CD4-positive, alpha-beta T cell treated with Interleukin-15 for 1 hour (primary cell): ENCODE measurements around the gene SPARC.

Experiments used
- DNase-seq: peaks from one replicate; pipeline ENCODE4 v3.0.0-alpha.2; 2020

SPARC gene

DNA sequence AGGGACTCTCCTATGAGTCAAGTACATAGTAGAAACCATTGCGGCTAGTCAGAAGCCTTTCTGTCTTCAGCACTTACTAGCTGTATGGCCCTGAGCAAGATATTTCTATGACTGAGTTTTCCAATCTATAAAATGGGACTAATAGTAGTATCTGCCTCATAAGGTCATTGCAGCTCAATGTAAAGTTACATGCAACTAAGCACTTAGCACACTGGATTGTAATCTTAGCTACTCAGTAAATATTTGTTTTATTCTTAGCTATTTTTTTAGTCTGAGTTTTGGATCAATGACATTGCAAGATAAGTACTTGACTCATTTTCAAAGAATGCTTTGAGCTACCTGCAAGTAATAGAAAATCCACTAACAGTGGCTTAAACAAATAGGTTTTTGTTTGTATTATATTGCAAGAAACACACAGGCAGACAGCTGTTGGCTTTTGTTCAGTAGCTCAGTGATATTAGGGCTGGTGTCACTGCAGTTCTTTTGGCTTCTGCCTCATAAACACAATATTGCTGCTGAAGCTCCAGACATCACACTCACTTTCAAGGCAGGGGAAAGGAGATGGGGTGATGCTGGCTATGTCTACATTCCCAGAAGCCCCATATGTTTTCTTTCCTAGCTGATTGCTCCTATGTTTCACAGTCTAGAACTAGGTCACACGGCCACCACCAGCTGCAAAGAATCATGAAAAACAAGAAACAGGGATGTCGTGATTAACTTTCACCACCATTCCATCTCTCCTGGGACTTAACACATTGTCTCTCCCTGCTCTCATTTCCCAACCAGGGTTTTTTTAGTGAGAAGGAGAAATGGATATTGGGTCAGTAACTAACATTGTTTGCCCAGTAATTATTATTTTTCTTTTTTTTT is 68.6 kb downstream of the SPARC start:
- DNase-seq, result no peak

DNA sequence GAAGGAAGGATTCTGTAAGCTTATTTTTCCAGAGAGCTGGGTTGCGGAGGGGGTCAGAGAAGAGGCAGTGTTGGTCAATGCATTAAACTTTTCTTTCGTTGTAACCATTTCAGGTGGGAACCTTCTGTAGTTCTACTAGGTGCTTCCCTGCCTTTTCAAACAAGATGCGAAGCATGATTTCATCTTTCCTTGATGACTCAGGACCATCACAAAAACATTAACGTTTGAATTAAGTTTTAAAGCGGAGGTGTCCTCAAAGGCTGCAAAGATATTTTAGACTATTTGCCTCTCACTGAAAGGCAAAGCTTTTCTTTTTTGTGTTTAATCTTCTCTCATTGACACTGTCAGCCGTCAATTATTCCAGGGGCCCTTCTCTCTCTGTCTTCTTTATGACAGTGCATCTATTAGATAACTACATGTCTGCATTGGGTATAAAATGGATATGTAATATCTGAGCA is 69.3 kb downstream of the SPARC start:
- no peak for DNase-seq

DNA sequence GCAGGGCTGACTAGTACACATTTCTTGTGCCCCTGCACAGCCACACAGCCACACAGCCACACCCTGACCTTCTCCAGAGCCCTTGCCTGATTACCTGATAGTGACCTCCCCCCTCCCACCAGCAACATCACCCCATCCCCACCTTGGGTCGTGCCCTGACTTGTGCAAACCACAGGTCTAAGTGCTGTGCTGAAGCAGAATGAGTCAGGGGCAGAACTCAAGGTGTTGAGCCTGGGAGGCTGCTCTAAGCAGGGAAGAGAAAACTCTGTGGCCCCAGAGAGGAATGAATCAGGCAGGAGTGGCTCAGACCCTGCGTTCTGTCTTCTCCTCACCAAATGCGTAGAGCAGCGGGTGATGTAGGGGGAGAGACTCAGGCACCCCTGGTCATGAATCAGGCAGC is 71.3 kb downstream of the SPARC start:
- no peak for DNase-seq

DNA sequence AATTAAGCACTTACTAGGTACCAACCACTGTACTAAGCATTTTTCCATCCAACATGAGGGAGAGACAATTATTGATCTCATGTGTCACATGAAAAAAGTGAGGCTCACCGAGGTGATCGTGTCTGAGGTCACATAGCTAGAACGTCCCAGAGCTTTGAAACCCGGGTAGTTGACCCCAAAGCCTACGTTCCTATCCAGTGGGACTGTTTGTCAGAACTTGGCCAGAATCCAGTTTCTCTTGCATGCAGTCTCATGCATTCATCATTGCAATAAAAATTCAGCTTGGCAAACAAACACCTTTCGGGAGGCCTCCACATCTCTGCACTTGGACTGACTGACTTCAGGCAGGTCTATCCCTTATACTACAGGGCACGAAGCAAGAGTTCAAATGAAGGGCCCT is 72.2 kb downstream of the SPARC start:
- no peak for DNase-seq

DNA sequence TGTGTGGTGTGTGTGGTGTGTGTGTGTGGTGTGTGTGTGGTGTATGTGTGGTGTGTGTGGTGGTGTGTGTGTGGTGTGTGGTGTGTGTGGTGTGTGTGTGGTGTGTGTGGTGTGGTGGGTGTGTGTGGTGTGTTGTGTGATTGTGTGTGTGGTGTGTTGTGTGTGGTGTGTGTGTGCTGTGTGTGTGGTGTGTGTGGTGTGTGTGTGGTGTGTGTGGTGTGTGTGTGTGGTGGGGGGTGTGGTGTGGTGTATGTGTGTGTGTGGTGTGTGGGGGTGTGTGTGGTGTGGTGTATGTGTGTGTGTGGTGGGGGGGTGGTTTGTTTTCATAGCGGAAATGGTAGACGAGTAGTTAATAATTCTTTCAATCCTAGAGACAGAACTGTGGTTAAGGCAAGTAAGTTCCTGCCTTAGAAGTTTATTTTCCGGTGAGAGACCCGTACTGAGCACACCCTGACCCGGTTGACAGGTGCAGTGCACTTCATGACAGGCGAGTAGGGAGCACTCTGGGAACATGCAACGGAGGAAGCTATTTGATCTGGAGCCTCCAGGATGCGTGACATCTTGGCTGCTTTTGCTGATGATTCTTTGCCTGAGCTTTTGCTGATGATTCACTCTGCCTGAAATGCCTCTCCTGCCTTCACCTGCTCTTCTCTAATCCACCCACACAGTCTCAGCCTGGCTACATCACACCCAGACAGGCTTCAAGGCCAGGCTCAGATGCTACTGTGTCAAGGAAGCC is 73.9 kb downstream of the SPARC start:
- peak; percentile 19 for DNase-seq

DNA sequence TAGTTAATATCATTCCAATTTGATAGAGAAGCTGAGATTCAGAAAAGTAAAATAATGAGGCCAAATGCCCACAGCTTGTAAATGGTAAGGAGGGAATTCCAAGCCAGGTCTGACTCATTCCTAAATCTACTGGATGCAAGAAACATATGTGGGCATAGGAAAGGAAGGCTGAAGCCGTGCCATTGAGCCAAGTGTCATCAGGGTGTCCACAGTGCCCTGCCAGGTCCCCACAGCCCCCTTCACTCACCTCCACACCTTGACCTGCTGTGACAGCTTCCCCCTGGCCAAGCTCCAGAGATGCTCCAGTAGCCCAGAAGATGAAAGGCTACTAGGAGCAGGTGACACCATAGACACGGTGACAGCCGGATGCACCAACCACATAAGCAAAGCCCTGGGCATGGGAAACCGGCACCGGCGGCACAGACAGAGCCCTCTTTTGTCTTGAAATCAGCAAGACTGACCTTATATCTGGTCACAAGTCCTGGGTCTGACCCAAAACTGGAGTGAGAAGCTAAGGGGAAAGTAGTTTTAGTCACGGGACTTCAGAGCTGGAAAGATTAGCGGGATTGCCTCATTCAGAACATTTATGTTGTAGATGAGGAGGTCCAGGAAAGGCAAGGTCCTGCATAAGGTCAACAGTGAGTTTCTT is 75.5 kb downstream of the SPARC start:
- no peak for DNase-seq
